PFSK-1 (cell line): ENCODE measurements around the gene STIM1.
A peak's percentile ranks its signal among the peaks of the same experiment; 100 is the strongest.

ENCODE experiments used
- POLR2AphosphoS5 ChIP-seq: IDR thresholded peaks from 2 replicates; pipeline ENCODE4 v1.6.1; 2012; ENCODE audit warnings: low read depth, mild to moderate bottlenecking, control low read depth, low read length, moderate library complexity
- SIN3A ChIP-seq: IDR thresholded peaks from 2 replicates; pipeline ENCODE4 v1.6.1; 2012; ENCODE audit warnings: mild to moderate bottlenecking, low read length, moderate library complexity, borderline replicate concordance; ENCODE audit not compliant: insufficient read depth
- TAF1 ChIP-seq: IDR thresholded peaks from 2 replicates; pipeline ENCODE4 v1.6.1; 2012; ENCODE audit warnings: low read length, control low read depth, borderline replicate concordance; ENCODE audit not compliant: insufficient read depth
- TF ChIP-seq, protein P1 (sequence below), 2 experiments: IDR thresholded peaks; 2 replicates each; pipeline versions ENCODE4 v1.6.1 to v1.8.0; 2011 to 2012; ENCODE audit warnings: low read depth in 2 of 2, low read length in 2 of 2, control low read depth in 1 of 2, inconsistent platforms in 1 of 2, mild to moderate bottlenecking in 1 of 2, moderate library complexity in 1 of 2; ENCODE audit not compliant: insufficient read depth in 1 of 2

DNA sequence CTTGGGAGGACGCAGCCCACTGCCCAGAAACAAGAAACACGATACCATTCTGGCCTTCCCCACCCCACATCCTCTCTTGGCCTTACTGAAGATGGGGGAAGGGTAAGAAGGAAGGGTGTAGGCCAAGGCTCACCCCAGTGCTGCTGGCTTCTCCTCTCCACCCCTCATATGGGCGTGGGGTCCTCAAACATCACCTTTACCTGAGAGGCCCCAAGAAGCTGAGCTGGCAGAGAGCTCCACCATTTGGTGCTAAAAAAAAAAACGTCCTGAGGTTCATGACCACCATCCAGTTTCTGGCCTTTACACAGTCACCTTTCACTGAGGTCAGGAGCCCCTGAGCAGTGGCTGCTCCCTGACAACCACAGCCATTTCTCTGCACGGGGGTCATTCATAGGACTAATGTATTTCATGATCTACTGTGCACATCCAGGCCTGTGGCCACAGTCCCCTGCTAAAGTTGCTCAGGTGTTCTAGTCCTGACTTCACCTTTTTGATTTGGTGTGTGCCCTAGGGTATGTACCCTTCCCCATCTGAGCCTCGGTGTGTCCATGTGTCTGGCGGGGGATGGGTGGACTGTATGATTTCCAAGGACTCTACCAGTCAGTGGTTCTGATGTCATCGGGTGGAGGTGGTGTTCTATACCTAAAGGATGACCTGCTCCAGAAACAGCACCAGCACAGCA is 29.9 kb upstream of the STIM1 start:
- peak; percentile 39; the same call in 1 of the 2 replicates for TF ChIP-seq POLR2AphosphoS5
- TF ChIP-seq TAF1 = no peak
- TF ChIP-seq, protein P1, sequence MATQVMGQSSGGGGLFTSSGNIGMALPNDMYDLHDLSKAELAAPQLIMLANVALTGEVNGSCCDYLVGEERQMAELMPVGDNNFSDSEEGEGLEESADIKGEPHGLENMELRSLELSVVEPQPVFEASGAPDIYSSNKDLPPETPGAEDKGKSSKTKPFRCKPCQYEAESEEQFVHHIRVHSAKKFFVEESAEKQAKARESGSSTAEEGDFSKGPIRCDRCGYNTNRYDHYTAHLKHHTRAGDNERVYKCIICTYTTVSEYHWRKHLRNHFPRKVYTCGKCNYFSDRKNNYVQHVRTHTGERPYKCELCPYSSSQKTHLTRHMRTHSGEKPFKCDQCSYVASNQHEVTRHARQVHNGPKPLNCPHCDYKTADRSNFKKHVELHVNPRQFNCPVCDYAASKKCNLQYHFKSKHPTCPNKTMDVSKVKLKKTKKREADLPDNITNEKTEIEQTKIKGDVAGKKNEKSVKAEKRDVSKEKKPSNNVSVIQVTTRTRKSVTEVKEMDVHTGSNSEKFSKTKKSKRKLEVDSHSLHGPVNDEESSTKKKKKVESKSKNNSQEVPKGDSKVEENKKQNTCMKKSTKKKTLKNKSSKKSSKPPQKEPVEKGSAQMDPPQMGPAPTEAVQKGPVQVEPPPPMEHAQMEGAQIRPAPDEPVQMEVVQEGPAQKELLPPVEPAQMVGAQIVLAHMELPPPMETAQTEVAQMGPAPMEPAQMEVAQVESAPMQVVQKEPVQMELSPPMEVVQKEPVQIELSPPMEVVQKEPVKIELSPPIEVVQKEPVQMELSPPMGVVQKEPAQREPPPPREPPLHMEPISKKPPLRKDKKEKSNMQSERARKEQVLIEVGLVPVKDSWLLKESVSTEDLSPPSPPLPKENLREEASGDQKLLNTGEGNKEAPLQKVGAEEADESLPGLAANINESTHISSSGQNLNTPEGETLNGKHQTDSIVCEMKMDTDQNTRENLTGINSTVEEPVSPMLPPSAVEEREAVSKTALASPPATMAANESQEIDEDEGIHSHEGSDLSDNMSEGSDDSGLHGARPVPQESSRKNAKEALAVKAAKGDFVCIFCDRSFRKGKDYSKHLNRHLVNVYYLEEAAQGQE (IDR thresholded peaks at IDR 0.05; ENCODE audit: insufficient read depth in 1 of 2, low read depth in 2 of 2, low read length in 2 of 2) = no peak
- TF ChIP-seq SIN3A = no peak
